ENCODE data around the gene NOSTRIN. TPM values are rescaled to one million over a fixed set of nuclear protein-coding genes. Genes with fewer than 3 reads are reported as not detected.

The NOSTRIN gene
- total and polyA plus RNA-seq, 4 donors = 4.1 to 16.7 (median 8.5) TPM

DNA sequence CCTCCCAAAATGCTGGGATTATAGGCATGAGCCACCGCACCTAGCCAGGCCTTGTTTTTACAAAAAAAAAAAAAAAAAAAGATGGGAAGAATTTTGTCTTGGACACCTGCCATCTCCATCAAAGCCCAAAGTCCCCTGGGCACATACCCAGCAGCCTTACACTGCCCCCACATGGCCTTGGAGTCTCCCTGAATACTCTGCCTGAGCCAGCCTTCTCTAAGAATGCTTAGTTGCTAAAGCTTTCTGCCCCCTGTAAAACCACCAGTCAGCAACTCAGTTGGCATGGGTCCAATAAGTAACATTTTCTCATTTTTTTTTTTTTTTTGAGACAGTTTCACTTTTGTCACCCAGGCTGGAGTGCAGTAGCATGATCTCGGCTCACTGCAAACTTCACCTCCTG is 47.2 kb downstream of the NOSTRIN start:
- no peak overlapping the region for H3K9ac ChIP-seq (ENCODE audit: low read depth in 1 of 2, low read length in 2 of 2)
- H3K27me3 ChIP-seq (ENCODE audit: control insufficient read depth in 4 of 4, insufficient read depth in 4 of 4, low read length in 3 of 4) = no peaks in the 10 kb centered on the region
- no peak overlapping the region for H3K4me3 ChIP-seq (ENCODE audit: low read depth in 1 of 3, low read length in 3 of 3)
- TF ChIP-seq, protein P1, sequence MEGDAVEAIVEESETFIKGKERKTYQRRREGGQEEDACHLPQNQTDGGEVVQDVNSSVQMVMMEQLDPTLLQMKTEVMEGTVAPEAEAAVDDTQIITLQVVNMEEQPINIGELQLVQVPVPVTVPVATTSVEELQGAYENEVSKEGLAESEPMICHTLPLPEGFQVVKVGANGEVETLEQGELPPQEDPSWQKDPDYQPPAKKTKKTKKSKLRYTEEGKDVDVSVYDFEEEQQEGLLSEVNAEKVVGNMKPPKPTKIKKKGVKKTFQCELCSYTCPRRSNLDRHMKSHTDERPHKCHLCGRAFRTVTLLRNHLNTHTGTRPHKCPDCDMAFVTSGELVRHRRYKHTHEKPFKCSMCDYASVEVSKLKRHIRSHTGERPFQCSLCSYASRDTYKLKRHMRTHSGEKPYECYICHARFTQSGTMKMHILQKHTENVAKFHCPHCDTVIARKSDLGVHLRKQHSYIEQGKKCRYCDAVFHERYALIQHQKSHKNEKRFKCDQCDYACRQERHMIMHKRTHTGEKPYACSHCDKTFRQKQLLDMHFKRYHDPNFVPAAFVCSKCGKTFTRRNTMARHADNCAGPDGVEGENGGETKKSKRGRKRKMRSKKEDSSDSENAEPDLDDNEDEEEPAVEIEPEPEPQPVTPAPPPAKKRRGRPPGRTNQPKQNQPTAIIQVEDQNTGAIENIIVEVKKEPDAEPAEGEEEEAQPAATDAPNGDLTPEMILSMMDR (IDR thresholded peaks at IDR 0.05; ENCODE audit: low read depth, low read length, missing input control) = peak; percentile 62
- TF ChIP-seq RXRA (IDR thresholded peaks at IDR 0.05) = peak in 1 of 2 donors; percentile 61
- TF ChIP-seq YY1 (IDR thresholded peaks at IDR 0.05) = no peak
- TF ChIP-seq HNF4G (IDR thresholded peaks at IDR 0.05) = peak; percentile 79
- TF ChIP-seq, protein P2, sequence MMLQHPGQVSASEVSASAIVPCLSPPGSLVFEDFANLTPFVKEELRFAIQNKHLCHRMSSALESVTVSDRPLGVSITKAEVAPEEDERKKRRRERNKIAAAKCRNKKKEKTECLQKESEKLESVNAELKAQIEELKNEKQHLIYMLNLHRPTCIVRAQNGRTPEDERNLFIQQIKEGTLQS (IDR thresholded peaks at IDR 0.05) = no peak
- TF ChIP-seq SP1 (IDR thresholded peaks at IDR 0.05) = peak; percentile 45
- TF ChIP-seq RAD21 (IDR thresholded peaks at IDR 0.05) = peak; percentile 74 to 80
- no peak for TF ChIP-seq TAF1 (conservative IDR thresholded peaks at IDR 0.05)
- no peak for TF ChIP-seq EGR1 (IDR thresholded peaks at IDR 0.05; ENCODE audit: low read depth in 2 of 2)
- no peak for TF ChIP-seq FOXA2 (IDR thresholded peaks at IDR 0.05)
- no peak for TF ChIP-seq GABPA (IDR thresholded peaks at IDR 0.05 in 1 of 2, conservative IDR thresholded peaks at IDR 0.05 in 1 of 2)
- TF ChIP-seq JUND (IDR thresholded peaks at IDR 0.05) = no peak
- no peak for TF ChIP-seq FOXA1 (IDR thresholded peaks at IDR 0.05)
- TF ChIP-seq, protein P3, sequence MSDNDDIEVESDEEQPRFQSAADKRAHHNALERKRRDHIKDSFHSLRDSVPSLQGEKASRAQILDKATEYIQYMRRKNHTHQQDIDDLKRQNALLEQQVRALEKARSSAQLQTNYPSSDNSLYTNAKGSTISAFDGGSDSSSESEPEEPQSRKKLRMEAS (IDR thresholded peaks at IDR 0.05) = no peak
- TF ChIP-seq, protein P4, sequence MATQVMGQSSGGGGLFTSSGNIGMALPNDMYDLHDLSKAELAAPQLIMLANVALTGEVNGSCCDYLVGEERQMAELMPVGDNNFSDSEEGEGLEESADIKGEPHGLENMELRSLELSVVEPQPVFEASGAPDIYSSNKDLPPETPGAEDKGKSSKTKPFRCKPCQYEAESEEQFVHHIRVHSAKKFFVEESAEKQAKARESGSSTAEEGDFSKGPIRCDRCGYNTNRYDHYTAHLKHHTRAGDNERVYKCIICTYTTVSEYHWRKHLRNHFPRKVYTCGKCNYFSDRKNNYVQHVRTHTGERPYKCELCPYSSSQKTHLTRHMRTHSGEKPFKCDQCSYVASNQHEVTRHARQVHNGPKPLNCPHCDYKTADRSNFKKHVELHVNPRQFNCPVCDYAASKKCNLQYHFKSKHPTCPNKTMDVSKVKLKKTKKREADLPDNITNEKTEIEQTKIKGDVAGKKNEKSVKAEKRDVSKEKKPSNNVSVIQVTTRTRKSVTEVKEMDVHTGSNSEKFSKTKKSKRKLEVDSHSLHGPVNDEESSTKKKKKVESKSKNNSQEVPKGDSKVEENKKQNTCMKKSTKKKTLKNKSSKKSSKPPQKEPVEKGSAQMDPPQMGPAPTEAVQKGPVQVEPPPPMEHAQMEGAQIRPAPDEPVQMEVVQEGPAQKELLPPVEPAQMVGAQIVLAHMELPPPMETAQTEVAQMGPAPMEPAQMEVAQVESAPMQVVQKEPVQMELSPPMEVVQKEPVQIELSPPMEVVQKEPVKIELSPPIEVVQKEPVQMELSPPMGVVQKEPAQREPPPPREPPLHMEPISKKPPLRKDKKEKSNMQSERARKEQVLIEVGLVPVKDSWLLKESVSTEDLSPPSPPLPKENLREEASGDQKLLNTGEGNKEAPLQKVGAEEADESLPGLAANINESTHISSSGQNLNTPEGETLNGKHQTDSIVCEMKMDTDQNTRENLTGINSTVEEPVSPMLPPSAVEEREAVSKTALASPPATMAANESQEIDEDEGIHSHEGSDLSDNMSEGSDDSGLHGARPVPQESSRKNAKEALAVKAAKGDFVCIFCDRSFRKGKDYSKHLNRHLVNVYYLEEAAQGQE (IDR thresholded peaks at IDR 0.05) = no peak
- TF ChIP-seq HNF4A (conservative IDR thresholded peaks at IDR 0.05) = peak; percentile 84 to 89
- TF ChIP-seq ZBTB33 (IDR thresholded peaks at IDR 0.05) = no peak
- TF ChIP-seq NR2F2 (IDR thresholded peaks at IDR 0.05) = peak; percentile 55
- DNase-seq (ENCODE audit: low spot score) = peak; percentile 55
- 46% methylated on average over 2 of the region's 2 CpGs for WGBS
- H3K4me1 ChIP-seq (ENCODE audit: control insufficient read depth in 4 of 4, insufficient read depth in 4 of 4, low read length in 3 of 4) = peaks cover 0 to 3% (median under 1%) of the 10 kb centered on the region in 4 donors
- no peak overlapping the region for H3K27ac ChIP-seq (ENCODE audit: low read depth in 1 of 2, low read length in 2 of 2)
- no peaks in the 10 kb centered on the region for H3K36me3 ChIP-seq (ENCODE audit: control insufficient read depth in 4 of 4, insufficient read depth in 3 of 4, low read depth in 1 of 4, low read length in 3 of 4)
- H3K9me3 ChIP-seq (ENCODE audit: control insufficient read depth in 4 of 4, low read length in 3 of 4) = no peaks in the 10 kb centered on the region

All from liver (tissue), 9 donors.